ENCODE data around the gene PUS1.
A peak's percentile ranks its signal among the peaks of the same experiment; 100 is the strongest.
"Not testable (repeated sequence)": the region's sequence is repeated elsewhere in the genome, so short reads cannot be mapped to it uniquely, and the experiment has no call there.

The PUS1 gene

GRCh38 chr12:131928711-131929580, at the start of gene PUS1:
PUS1 (plus strand) TSS chr12:131929276; CDS start chr12:131929723, 447 bp downstream.
- DNase-seq (ENCODE audit: low read depth in 2 of 2) = peak; percentile 84 to 88

DNA sequence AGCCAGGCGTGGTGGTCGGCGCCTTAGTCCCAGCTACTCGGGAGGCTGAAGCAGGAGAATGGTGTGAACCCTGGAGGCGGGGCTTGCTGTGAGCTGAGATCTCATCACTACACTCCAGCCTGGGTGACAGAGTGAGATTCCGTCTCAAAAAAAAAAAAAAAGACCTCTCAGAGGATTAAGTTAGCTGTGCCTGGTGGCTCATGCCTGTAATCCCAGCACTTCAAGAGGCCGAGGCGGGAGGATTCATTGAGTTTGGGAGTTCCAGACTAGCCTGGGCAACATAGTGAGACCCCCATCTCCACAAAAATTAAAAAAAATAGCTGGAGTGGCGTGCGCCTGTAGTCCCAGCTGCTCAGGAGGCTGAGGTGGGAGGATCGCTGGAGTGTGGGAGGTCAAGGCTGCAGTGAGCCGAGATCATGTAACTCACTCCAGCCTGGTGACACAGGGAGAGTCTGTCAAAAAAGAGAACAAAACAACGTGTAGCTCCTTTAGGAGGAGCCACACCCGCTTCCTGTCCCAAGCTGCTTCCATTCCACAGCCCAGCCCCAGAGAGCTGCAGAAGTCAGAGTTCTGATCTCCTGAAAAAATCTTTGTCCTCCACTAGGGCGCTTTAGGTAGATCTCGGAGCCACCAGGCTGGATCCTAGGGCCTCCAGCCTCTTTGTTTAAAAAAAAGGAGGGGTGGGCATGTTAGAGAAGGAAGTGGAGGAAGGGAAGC, 46.1 kb upstream of the PUS1 start:
- DNase-seq (ENCODE audit: low read depth in 2 of 2) = no peak

DNA sequence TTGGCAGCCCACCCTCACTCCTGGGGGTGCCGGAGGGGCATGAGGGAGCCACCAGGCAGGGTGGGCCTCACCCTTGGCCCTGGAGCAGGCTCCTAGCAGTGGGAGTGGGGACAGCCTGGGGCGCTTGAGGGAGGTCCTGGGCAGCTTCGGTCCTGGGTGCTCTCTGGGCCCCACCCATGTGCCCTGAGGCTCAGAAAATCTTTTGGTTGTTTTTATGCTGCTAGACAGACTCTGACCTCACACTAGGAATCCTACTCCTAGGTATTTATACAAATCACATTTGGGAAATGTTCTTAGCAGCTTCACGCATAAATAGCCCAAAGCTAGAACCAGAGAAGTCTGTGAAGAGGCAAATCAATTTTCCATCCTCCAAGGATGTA, 45.6 kb upstream of the PUS1 start:
- no peak for DNase-seq (ENCODE audit: low read depth in 2 of 2)

DNA sequence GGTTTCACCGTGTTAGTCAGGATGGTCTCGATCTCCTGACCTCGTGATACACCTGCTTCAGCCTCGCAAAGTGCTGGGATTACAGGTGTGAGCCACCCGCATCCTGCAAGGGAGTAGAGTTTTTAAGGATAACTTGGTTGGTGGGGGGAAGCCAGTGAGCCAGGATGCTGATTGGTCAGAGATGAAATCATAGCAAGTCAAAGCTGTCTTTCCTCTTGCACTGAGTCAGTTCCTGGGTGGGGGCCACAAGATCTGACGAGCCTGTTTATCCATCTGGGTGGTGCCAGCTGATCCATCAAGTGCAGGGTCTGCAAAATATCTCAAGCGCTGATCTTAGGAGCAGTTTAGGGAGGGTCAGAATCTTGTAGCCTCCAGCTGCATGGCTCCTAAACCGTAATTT, 44.0 kb upstream of the PUS1 start:
- not testable (repeated sequence) for DNase-seq (ENCODE audit: low read depth in 2 of 2)

DNA sequence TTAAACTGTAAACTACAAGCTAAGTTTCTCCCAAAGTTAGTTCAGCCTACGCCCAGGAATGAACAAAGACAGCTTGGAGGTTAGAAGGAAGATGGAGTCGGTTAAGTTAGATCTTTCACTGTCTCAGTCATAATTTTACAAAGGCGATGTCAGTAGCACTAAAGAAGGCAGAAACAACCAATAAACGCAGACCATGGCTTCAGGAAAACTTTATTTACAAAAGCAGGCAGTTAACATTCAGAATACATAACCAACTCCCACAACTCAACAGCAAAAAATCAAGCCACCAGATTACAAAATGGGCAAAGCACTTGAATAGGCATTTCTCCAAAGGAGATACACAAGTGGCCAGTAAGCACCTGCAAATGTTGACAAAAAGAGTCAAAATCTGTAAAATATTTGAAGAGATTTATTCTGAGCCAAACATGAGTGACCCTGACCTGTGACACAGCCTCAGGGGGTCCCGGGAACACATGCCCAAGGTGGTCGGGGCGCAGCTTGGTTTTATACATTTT, 43.5 kb upstream of the PUS1 start:
- no peak for DNase-seq (ENCODE audit: low read depth in 2 of 2)

- not testable (repeated sequence) for DNase-seq (ENCODE audit: low read depth in 2 of 2)
These were observed 37.4 kb upstream of the PUS1 start for GRCh38 chr12:131891722-131892121.

DNA sequence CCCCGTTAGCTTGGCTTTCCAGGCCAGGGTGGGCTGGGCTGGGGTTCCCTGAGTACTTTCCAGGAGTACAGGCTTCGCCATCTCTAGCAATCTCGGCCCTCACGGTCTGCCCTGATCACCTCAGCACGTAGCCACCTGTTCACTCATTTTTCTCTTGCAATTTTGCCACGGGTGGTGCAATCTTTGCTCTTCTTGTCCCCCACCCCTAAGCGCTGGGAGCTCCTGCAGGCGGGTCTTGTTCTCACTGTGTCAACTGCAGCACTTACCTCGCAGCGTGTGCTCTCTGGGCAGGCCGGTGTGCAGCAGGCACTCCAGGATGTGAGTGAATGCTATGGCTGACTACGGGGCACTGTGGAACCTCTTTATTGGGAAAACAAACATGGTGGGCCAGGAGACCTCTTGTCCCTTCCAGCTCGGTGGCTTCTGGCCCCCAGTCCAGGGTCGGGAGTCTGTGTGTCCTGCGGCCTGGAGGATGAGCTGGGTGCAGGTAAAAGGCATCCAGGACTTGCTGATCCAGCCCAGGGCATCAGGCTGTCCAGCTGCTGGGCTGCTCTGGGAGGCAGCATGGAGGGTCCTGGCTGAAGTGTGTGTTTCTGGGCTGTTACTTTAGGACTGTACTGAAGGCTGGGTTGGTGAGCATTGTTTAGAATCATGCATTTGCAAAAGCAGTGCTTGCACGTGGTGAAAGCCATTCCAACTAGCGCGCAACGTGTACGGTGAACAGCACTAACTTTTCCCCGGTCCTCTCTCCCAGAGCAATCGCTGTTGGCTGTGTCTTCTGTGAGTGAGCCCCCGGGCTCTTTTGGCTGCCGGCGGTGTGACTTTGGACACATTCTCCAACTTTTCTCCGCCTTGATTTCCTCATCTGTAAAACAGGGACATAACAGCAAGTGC, 36.1 kb upstream of the PUS1 start:
- DNase-seq (ENCODE audit: low read depth in 2 of 2) = no peak

DNA sequence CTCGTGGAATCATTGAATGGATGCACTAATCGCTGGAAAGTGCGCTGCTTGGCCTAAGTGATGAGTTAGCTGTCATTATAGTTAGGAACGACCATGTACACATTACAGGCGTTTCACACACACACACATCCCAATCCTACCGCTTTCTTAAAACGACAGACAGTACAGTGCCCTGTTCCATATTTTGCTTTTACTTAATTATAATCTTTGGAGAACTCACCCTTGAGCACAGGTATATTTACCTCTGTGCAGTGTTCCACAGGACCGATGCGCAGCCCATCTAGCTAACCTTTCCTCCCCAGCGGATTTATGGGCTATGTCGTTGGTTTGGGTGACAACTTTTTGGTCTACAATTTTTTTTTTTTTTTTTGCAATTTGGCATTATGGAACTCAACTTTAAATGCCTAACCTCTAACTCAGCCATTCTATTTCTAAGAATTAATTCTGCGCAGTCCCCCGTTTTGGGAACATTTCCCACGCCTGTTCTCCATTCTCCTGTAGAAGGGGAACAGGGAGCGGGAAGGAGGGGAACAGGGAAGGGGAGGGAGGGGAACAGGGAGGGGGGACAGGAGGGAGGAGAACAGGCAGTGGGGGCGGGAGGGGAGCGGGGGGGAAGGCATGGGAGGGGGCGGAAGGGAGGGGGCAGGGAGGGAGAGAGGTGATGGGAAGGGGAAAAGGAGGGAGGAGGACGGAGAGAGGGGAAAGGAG, 35.3 kb upstream of the PUS1 start:
- no peak for DNase-seq (ENCODE audit: low read depth in 2 of 2)

DNA sequence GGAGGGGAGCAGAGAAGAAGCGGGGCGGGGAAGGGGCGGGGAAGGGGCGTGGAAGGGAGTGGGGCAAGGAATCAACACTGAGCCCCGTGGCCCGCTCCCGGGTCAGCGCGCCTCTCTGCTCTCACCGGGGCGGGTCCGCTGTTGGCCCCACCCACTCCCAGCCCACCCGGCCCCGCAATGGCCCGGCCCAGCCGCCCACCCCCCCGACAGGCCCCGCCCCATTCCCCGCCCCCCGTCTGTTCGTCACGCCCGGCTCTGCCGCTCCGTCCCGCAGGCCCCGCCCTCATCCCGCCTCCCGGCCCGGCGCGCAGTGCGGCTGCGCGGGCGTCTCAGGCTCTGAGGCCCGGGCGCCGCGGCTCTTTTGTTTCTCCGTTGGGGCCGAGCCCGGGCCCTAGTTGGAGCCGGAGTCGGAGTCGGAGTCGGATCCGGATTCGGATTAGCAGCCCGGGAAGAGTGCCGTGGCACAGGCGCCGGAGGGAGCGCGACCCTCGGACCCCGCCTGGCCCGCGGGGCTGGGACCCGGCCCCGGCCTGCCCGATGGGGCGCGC, 34.7 kb upstream of the PUS1 start, which contains the start of gene ULK1:
Gene ULK1, plus strand, starts transcription at position 310 of the 548 bp plus-strand sequence. CDS start 380 bp downstream, outside the sequence.
- peak; percentile 83 to 88 for DNase-seq (ENCODE audit: low read depth in 2 of 2)

DNA sequence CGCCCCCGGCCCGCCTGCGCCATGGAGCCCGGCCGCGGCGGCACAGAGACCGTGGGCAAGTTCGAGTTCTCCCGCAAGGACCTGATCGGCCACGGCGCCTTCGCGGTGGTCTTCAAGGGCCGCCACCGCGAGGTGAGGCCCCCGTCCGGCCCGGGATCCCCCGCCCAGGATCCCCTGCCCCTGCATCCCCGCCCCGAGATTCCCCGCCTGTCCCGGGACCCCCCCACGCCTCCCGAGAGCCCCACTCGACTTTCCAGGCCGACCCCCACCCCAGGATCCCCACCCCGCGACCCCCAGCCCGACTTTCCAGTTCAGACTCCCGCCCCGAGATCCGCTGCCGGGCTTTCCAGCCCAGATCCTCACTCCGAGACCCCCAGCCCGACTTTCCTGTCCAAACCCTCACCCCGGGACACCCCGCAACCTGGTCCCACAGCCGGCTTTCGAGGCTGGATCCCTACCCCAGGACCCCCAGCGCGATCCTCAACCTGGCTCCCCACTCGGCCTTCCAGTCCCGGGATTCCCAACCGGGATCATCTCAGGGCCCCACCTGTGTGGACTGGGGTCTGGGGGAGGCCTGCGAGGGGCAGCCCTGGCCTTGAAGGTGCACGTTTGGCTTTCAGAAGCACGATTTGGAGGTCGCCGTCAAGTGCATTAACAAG, 34.0 kb upstream of the PUS1 start:
- no peak for DNase-seq (ENCODE audit: low read depth in 2 of 2)

DNA sequence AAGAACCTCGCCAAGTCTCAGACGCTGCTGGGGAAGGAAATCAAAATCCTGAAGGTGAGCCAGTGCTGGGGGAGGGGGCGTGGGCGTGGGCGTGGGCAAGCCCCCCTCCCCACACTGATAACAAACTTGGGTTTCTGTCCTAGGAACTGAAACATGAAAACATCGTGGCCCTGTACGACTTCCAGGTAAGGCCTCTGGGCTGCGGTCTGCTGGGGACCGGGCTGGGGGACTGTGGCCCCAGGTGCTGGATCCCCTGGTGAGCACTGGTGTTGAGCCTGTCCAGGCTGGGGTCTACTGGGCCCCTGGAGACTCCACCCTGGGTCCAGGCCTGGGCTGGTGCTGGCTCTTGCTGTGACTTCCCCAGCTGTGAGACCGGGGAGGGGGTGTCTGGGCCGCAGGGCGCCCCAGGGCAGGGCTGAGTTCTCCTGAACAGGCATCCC, 33.4 kb upstream of the PUS1 start:
- DNase-seq (ENCODE audit: low read depth in 2 of 2) = no peak

DNA sequence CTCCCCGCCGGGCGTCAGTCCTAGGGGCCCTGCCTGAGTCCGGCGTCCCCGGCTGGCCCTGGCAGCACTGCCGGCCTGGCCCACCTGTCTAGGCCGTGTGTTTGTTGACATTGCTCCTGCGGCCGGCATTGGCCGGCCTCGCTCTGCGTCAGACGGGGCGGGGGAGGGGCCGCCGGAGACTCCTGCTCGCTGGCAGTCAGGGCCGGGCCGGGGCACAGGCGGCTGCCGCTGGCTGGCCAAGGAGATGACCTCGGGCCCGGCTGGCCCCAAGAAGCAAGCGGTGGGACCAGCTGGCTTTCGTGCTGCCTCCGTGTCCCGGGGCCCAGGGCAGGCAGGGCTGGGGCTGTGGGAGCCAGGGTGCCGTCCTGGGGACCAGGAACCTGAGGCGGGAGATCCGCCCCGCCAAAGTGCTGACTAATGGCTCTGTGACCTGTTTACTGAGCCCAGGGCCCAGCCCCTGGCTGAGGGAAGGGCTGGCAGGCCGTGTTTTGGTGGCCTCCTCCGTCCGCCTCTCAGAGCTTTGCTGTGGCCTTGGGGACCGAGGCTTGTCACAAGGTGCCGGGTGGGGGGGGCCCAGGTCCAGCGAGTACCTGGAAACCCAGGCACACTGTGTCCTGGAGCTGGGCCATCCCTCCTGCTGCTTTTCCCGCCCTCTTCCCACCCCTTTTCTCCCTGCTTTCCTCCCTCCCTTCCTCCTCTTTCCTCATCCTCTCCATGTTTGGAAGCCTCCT, 32.8 kb upstream of the PUS1 start:
- DNase-seq (ENCODE audit: low read depth in 2 of 2) = peak in 1 of 2 donors; percentile 11

DNA sequence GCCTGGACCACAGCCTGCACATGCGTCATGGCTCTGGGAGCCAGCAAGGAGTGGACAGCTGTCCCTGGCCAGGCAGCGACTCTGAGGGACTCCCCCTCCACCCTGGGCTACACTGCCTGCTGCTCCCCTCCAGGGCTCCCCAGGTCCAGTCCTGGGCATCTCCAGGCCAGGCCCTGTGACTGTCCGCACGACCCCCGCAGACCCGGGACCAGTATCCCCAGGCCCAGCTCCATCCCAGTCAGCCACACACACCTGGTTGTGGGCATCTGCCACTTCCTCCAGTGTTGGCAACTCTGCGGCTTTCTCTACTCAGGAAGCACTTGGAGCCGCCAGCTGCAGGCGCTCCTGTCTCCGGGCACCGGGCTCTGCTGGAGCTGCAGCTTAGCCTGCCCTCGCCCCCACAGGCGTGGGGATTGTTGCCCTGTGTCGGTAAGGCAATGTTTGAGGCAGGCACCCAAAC, 32.2 kb upstream of the PUS1 start:
- no peak for DNase-seq (ENCODE audit: low read depth in 2 of 2)

GRCh38 chr12:131897276-131897675, 31.8 kb upstream of the PUS1 start:
- no peak for DNase-seq (ENCODE audit: low read depth in 2 of 2)

DNA sequence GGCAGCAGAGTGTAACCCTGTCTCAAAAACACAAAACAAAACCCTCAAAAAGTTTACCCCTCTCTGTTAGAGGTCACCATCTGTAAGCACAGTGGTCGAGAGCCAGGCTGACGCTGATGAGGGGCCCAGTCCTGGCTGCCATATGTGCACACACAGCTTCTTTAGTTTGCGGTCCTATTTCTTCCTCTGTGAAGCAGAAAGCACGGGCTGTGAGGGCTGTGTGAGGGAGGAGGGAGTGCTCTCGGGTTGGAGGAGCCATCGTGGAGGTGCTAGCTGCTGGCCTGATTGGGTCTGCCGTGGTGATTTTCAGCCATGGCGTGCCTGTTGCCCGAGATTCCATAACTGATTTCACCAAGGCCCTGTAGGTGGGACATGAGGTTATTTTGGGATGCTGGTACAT, 31.2 kb upstream of the PUS1 start:
- DNase-seq (ENCODE audit: low read depth in 2 of 2) = no peak

- no peak for DNase-seq (ENCODE audit: low read depth in 2 of 2)
These were observed 28.7 kb upstream of the PUS1 start for GRCh38 chr12:131900397-131900796.

- no peak for DNase-seq (ENCODE audit: low read depth in 2 of 2)
These were observed 27.4 kb upstream of the PUS1 start for GRCh38 chr12:131901431-131902331.
